ENCODE measurements around the gene ZNF132. TPM values are rescaled to one million over a fixed set of nuclear protein-coding genes. Genes with fewer than 3 reads are reported as not detected.

ZNF132 gene
- total RNA-seq, 4 donors from 2014 or later: 1.7 to 2.9 (median 2.3) TPM

- H3K4me3 ChIP-seq: peak overlapping the region; percentile 47
- WGBS: 17% methylated on average over 1 of the region's 58 CpGs
- peaks cover 46% of the 10 kb centered on the region for H3K4me1 ChIP-seq
- peak in 1 of 2 donors; percentile 76 for DNase-seq (ENCODE audit: low spot score in 2 of 2)
- peaks cover 18% of the 10 kb centered on the region for H3K27me3 ChIP-seq
- no peaks in the 10 kb centered on the region for H3K9me3 ChIP-seq
- peaks cover 26% of the 10 kb centered on the region for H3K36me3 ChIP-seq
- TF ChIP-seq POLR2AphosphoS5 (IDR thresholded peaks at IDR 0.05) (no peak), POLR2A (IDR thresholded peaks at IDR 0.05) (no peak), EP300 (IDR thresholded peaks at IDR 0.05) (no peak), CTCF (IDR thresholded peaks at IDR 0.05) (no peak)
- no peak overlapping the region for H3K27ac ChIP-seq
Observed at GRCh38 chr19:58396691-58397532, 43.0 kb downstream of the ZNF132 start.

GRCh38 chr19:58395979-58396627 lies 43.9 kb downstream of the ZNF132 start:
- peak overlapping the region; percentile 47 for H3K4me3 ChIP-seq
- H3K9me3 ChIP-seq: no peaks in the 10 kb centered on the region
- peaks cover 18% of the 10 kb centered on the region for H3K27me3 ChIP-seq
- DNase-seq (ENCODE audit: low spot score in 2 of 2): peak in 1 of 2 donors; percentile 76
- H3K27ac ChIP-seq: peak overlapping the region; percentile 73
- TF ChIP-seq POLR2AphosphoS5 (IDR thresholded peaks at IDR 0.05) (no peak), CTCF (IDR thresholded peaks at IDR 0.05) (no peak), POLR2A (IDR thresholded peaks at IDR 0.05) (no peak), EP300 (IDR thresholded peaks at IDR 0.05) (no peak)
- 13% methylated on average over 4 of the region's 75 CpGs for WGBS
- H3K4me1 ChIP-seq: peaks cover 41% of the 10 kb centered on the region
- peaks cover 33% of the 10 kb centered on the region for H3K36me3 ChIP-seq

GRCh38 chr19:58395220-58395978 lies 44.6 kb downstream of the ZNF132 start, which contains the start of gene RNF225:
Gene RNF225, plus strand, starts transcription at chr19:58395656. Its CDS starts 434 bp downstream, at chr19:58396090.
- Histone ChIP-seq H3K4me1 (peaks cover 34% of the 10 kb centered on the region), H3K4me3 (peak within 1 kb of the TSS; percentile 47), H3K27me3 (peaks cover 18% of the 10 kb centered on the region), H3K9me3 (no peaks in the 10 kb centered on the region), H3K36me3 (peaks cover 37% of the 10 kb centered on the region), H3K27ac (peak within 1 kb of the TSS; percentile 73)
- peak; percentile 73 to 76 for DNase-seq (ENCODE audit: low spot score in 2 of 2)
- TF ChIP-seq CTCF (IDR thresholded peaks at IDR 0.05) (no peak), POLR2AphosphoS5 (IDR thresholded peaks at IDR 0.05) (no peak), EP300 (IDR thresholded peaks at IDR 0.05) (no peak), POLR2A (IDR thresholded peaks at IDR 0.05) (no peak)
- WGBS: 13% methylated on average over 11 of the region's 21 CpGs

- Histone ChIP-seq H3K36me3 (peaks cover 41% of the 10 kb centered on the region), H3K27me3 (peaks cover 18% of the 10 kb centered on the region), H3K27ac (peak overlapping the region; percentile 73), H3K4me3 (no peak overlapping the region), H3K4me1 (peaks cover 34% of the 10 kb centered on the region), H3K9me3 (no peaks in the 10 kb centered on the region)
- TF ChIP-seq POLR2AphosphoS5 (IDR thresholded peaks at IDR 0.05) (no peak), POLR2A (IDR thresholded peaks at IDR 0.05) (no peak), EP300 (IDR thresholded peaks at IDR 0.05) (no peak), CTCF (IDR thresholded peaks at IDR 0.05) (no peak)
- WGBS: 60% methylated on average over 2 of the region's 3 CpGs
- peak; percentile 48 to 72 for DNase-seq (ENCODE audit: low spot score in 2 of 2)
Observed at GRCh38 chr19:58394821-58395219, 45.1 kb downstream of the ZNF132 start.
